GM21737 (cell line): ENCODE data around the gene B4GALT1.
"Not testable (repeated sequence)": the region's sequence is repeated elsewhere in the genome, so short reads cannot be mapped to it uniquely, and the experiment has no call there.

Source experiments
- ATAC-seq: cut with Tn5 transposase; IDR thresholded peaks from one replicate; pipeline ENCODE4 v1.9.1; 2021; ENCODE audit warnings: mild to moderate bottlenecking, moderate library complexity; ENCODE audit not compliant: unreplicated experiment

The B4GALT1 gene

GRCh38 chr9:33106372-33106771 lies 60.8 kb downstream of the B4GALT1 start:
- ATAC-seq = no peak

- ATAC-seq = no peak
Observed at GRCh38 chr9:33105959-33106358, 61.2 kb downstream of the B4GALT1 start.

- ATAC-seq = no peak
Observed at GRCh38 chr9:33105504-33105903, 61.6 kb downstream of the B4GALT1 start.

- no peak for ATAC-seq
Observed at GRCh38 chr9:33104401-33104800, 62.7 kb downstream of the B4GALT1 start.

- ATAC-seq = no peak
Observed at GRCh38 chr9:33103501-33104281, 63.4 kb downstream of the B4GALT1 start.

- no peak for ATAC-seq
Observed at GRCh38 chr9:33102551-33103210, 64.5 kb downstream of the B4GALT1 start.

- no peak for ATAC-seq
Observed at GRCh38 chr9:33101104-33101951, 65.8 kb downstream of the B4GALT1 start.

GRCh38 chr9:33099754-33100153 lies 67.4 kb downstream of the B4GALT1 start:
- no peak for ATAC-seq

GRCh38 chr9:33097192-33097591 lies 69.9 kb downstream of the B4GALT1 start:
- ATAC-seq = no peak

GRCh38 chr9:33092634-33093033 lies 74.5 kb downstream of the B4GALT1 start:
- no peak for ATAC-seq

- ATAC-seq = not testable (repeated sequence)
Observed at GRCh38 chr9:33085672-33086071, 81.5 kb downstream of the B4GALT1 start.

- ATAC-seq = no peak
Observed at GRCh38 chr9:33082538-33083326, 84.4 kb downstream of the B4GALT1 start.

- no peak for ATAC-seq
Observed at GRCh38 chr9:33082128-33082527, 85.0 kb downstream of the B4GALT1 start.

GRCh38 chr9:33081128-33081851 lies 85.8 kb downstream of the B4GALT1 start:
- peak; percentile 50 for ATAC-seq

GRCh38 chr9:33080534-33080933 lies 86.6 kb downstream of the B4GALT1 start:
- no peak for ATAC-seq

- ATAC-seq = peak; percentile 99
Observed at GRCh38 chr9:33076046-33077004, 90.8 kb downstream of the B4GALT1 start, which contains the start of gene SMU1. Gene SMU1, minus strand, starts transcription at chr9:33076674. Its CDS starts 66 bp downstream, at chr9:33076608.

GRCh38 chr9:33068991-33069390 lies 98.1 kb downstream of the B4GALT1 start:
- no peak for ATAC-seq

- peak; percentile 71 for ATAC-seq
Observed at GRCh38 chr9:33065157-33066076, 101.7 kb downstream of the B4GALT1 start.
